ENCODE results near the gene SLC10A3.

GRCh38 chrX:154443992-154444754, 46.3 kb downstream of the SLC10A3 start, which contains the start of gene FAM50A:
- TF ChIP-seq, protein P1, sequence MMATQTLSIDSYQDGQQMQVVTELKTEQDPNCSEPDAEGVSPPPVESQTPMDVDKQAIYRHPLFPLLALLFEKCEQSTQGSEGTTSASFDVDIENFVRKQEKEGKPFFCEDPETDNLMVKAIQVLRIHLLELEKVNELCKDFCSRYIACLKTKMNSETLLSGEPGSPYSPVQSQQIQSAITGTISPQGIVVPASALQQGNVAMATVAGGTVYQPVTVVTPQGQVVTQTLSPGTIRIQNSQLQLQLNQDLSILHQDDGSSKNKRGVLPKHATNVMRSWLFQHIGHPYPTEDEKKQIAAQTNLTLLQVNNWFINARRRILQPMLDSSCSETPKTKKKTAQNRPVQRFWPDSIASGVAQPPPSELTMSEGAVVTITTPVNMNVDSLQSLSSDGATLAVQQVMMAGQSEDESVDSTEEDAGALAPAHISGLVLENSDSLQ (IDR thresholded peaks at IDR 0.05), result no peak
- TF ChIP-seq SP1 (IDR thresholded peaks at IDR 0.05), result no peak
- no peak for TF ChIP-seq BHLHE40 (IDR thresholded peaks at IDR 0.05; ENCODE audit: borderline replicate concordance)
- no peak for TF ChIP-seq FOXM1 (IDR thresholded peaks at IDR 0.05; ENCODE audit: borderline replicate concordance)
- no peak for TF ChIP-seq TARDBP (IDR thresholded peaks at IDR 0.05)
- no peak for TF ChIP-seq NFRKB (IDR thresholded peaks at IDR 0.05)
- TF ChIP-seq SUZ12 (IDR thresholded peaks at IDR 0.05), result no peak
- no peak for TF ChIP-seq FOXA1 (IDR thresholded peaks at IDR 0.05)
- TF ChIP-seq ELF4 (IDR thresholded peaks at IDR 0.05), result no peak
- TF ChIP-seq FOXK2 (IDR thresholded peaks at IDR 0.05), result no peak

Data from HEK293T (cell line).